Brain microvascular endothelial cell (primary cell): ENCODE measurements around the gene PLCG1.

Experiments
- DNase-seq: peaks from one replicate; pipeline ENCODE4 v3.0.0-alpha.2; 2020
- H3K27ac ChIP-seq: fragments of 250-450 bp; sonication (Bioruptor Pico); 2 replicates; pipeline ENCODE4 v1.5.1; 2020; ENCODE audit warnings: mild to moderate bottlenecking, moderate library complexity
- H3K27me3 ChIP-seq: fragments of 250-450 bp; sonication (Bioruptor Pico); replicated peaks from 2 replicates; pipeline ENCODE4 v1.5.1; 2020; ENCODE audit warnings: mild to moderate bottlenecking
- H3K36me3 ChIP-seq: fragments of 250-450 bp; sonication (Bioruptor Pico); replicated peaks from 2 replicates; pipeline ENCODE4 v1.5.1; 2020; ENCODE audit warnings: mild to moderate bottlenecking
- H3K4me3 ChIP-seq: 2 replicates; pipeline ENCODE4 v1.5.1; 2011; ENCODE audit warnings: low read depth, mild to moderate bottlenecking, control low read depth, low read length, moderate library complexity
- CTCF ChIP-seq: IDR thresholded peaks from 2 replicates; pipeline ENCODE4 v1.5.1; 2011; ENCODE audit warnings: low read depth, mild to moderate bottlenecking, moderate library complexity, low read length, control low read depth, inconsistent platforms; ENCODE audit errors: missing control alignments
- in situ Hi-C: cut with HindIII; loops from 2 replicates; pipeline ENCODE4 v1.10.0; 2017; ENCODE audit warnings: low sequenced_read_pairs, low pct_ligation_motif_present

The PLCG1 gene

GRCh38 chr20:41179961-41180360 lies 42.6 kb downstream of the PLCG1 start:
- in situ Hi-C loops: no loop called here
- TF ChIP-seq CTCF: no peak
- H3K36me3 ChIP-seq: peaks cover 19% of the 10 kb centered on the region
- no peak for DNase-seq
- H3K27ac ChIP-seq: no peak overlapping the region
- no peak overlapping the region for H3K4me3 ChIP-seq
- H3K27me3 ChIP-seq: no peaks in the 10 kb centered on the region

GRCh38 chr20:41180599-41181333 lies 43.4 kb downstream of the PLCG1 start:
- peaks cover 14% of the 10 kb centered on the region for H3K36me3 ChIP-seq
- in situ Hi-C loops: no loop called here
- H3K27me3 ChIP-seq: no peaks in the 10 kb centered on the region
- no peak overlapping the region for H3K4me3 ChIP-seq
- no peak for TF ChIP-seq CTCF
- no peak for DNase-seq
- no peak overlapping the region for H3K27ac ChIP-seq

GRCh38 chr20:41181567-41181966 lies 44.2 kb downstream of the PLCG1 start:
- no peak overlapping the region for H3K4me3 ChIP-seq
- peaks cover 10% of the 10 kb centered on the region for H3K36me3 ChIP-seq
- in situ Hi-C loops: no loop called here
- no peak overlapping the region for H3K27ac ChIP-seq
- no peak for DNase-seq
- no peaks in the 10 kb centered on the region for H3K27me3 ChIP-seq
- TF ChIP-seq CTCF: no peak

- H3K27me3 ChIP-seq: no peaks in the 10 kb centered on the region
- in situ Hi-C loops: no loop called here
- DNase-seq: no peak
- H3K27ac ChIP-seq: no peak overlapping the region
- no peak overlapping the region for H3K4me3 ChIP-seq
- peaks cover 4% of the 10 kb centered on the region for H3K36me3 ChIP-seq
- TF ChIP-seq CTCF: no peak
Measured at GRCh38 chr20:41182296-41183212, 45.2 kb downstream of the PLCG1 start.

GRCh38 chr20:41183391-41183790 lies 46.0 kb downstream of the PLCG1 start:
- peaks cover 4% of the 10 kb centered on the region for H3K36me3 ChIP-seq
- no peak overlapping the region for H3K27ac ChIP-seq
- in situ Hi-C loops: no loop called here
- DNase-seq: no peak
- H3K4me3 ChIP-seq: no peak overlapping the region
- H3K27me3 ChIP-seq: no peaks in the 10 kb centered on the region
- no peak for TF ChIP-seq CTCF
